OCI-LY3 (cell line): ENCODE results near the gene MYRF.

Experiments
- EZH2phosphoT487 ChIP-seq: fragments of 200-600 bp; shearing (Covaris generic); IDR thresholded peaks from 2 replicates; pipeline ENCODE4 v1.6.1; 2018; ENCODE audit warnings: antibody characterized with exemption, mixed run types, low read depth
- TF ChIP-seq, protein P1 (sequence below): fragments of 200-600, 300-600 bp; sonication (generic); IDR thresholded peaks from 2 replicates; pipeline ENCODE4 v1.5.1; 2014; ENCODE audit warnings: antibody characterized with exemption, low read length, low read depth

DNA sequence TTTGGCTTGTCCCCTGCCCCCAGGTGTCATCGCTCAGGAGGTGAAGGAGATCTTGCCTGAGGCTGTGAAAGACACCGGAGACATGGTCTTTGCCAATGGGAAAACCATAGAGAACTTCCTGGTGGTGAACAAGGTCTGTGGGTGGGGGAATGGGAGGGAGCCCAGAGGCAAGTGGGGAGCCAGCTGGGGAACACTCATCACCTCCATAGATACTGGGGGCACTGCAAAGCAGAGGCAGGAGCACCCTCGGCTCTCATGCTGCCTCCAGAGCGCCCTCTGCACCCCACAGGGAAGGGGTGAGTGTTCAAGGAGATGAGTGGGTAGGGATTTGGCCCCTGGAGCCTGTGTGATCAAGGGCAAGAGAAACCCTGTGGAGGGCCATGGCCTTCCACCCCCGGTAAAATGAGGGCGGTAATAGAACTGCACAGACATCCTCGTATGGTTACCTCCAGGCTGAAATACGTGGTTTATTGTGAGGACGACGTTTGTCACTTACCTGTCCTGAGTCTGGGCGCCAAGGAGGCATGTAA, 26.0 kb downstream of the MYRF start:
- TF ChIP-seq, protein P1, sequence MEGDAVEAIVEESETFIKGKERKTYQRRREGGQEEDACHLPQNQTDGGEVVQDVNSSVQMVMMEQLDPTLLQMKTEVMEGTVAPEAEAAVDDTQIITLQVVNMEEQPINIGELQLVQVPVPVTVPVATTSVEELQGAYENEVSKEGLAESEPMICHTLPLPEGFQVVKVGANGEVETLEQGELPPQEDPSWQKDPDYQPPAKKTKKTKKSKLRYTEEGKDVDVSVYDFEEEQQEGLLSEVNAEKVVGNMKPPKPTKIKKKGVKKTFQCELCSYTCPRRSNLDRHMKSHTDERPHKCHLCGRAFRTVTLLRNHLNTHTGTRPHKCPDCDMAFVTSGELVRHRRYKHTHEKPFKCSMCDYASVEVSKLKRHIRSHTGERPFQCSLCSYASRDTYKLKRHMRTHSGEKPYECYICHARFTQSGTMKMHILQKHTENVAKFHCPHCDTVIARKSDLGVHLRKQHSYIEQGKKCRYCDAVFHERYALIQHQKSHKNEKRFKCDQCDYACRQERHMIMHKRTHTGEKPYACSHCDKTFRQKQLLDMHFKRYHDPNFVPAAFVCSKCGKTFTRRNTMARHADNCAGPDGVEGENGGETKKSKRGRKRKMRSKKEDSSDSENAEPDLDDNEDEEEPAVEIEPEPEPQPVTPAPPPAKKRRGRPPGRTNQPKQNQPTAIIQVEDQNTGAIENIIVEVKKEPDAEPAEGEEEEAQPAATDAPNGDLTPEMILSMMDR: no peak
- no peak for TF ChIP-seq EZH2phosphoT487
